HepG2 (cell line): ENCODE data around the gene KIF15. TPM values are rescaled to one million over a fixed set of nuclear protein-coding genes. Genes with fewer than 3 reads are reported as not detected.

Experiments
- ARHGAP35 ChIP-seq: sonication (generic); formaldehyde crosslinking; IDR thresholded peaks from 2 replicates; pipeline ENCODE4 v1.9.0; 2022; ENCODE audit warnings: mild to moderate bottlenecking, inconsistent platforms, moderate library complexity, missing genetic modification reagents, borderline replicate concordance
- CENPT ChIP-seq: sonication (generic); formaldehyde crosslinking; IDR thresholded peaks from 2 replicates; pipeline ENCODE4 v1.8.0; 2022; ENCODE audit warnings: low read depth, mild to moderate bottlenecking, moderate library complexity, missing genetic modification reagents
- CREB3 ChIP-seq: sonication (generic); formaldehyde crosslinking; IDR thresholded peaks from 2 replicates; pipeline ENCODE4 v1.5.0; 2020; ENCODE audit warnings: missing genetic modification reagents
- DNMT3B ChIP-seq: conservative IDR thresholded peaks from 2 replicates; pipeline ENCODE4 v1.6.1; 2016; ENCODE audit warnings: missing biosample characterization, control low read depth
- DPF2 ChIP-seq: sonication (generic); formaldehyde crosslinking; IDR thresholded peaks from 2 replicates; pipeline ENCODE4 v1.4.0; 2020; ENCODE audit warnings: mild to moderate bottlenecking, low read depth, missing genetic modification reagents, borderline replicate concordance
- KLF9 ChIP-seq: IDR thresholded peaks from 2 replicates; pipeline ENCODE4 v1.6.1; 2016; ENCODE audit warnings: low read depth
- KMT2A ChIP-seq: sonication (generic); formaldehyde crosslinking; IDR thresholded peaks from 2 replicates; pipeline ENCODE4 v1.4.0; 2020; ENCODE audit warnings: missing genetic modification reagents
- LRRFIP1 ChIP-seq: sonication (generic); formaldehyde crosslinking; conservative IDR thresholded peaks from 2 replicates; pipeline ENCODE4 v1.4.0; 2020; ENCODE audit warnings: missing genetic modification reagents
- MED13 ChIP-seq: sonication (generic); formaldehyde crosslinking; IDR thresholded peaks from 2 replicates; pipeline ENCODE4 v1.5.0; 2020; ENCODE audit warnings: missing genetic modification reagents
- NCOA5 ChIP-seq: sonication (generic); formaldehyde crosslinking; IDR thresholded peaks from 2 replicates; pipeline ENCODE4 v1.4.0; 2020; ENCODE audit warnings: missing genetic modification reagents
- NR1H2 ChIP-seq: sonication (generic); formaldehyde crosslinking; IDR thresholded peaks from 2 replicates; pipeline ENCODE4 v1.8.1; 2022; ENCODE audit warnings: low read depth, missing genetic modification reagents, borderline replicate concordance
- SP1 ChIP-seq, 2 experiments: fragments of 450-650 bp in 1 of 2; sonication (generic) in 1 of 2; formaldehyde crosslinking in 1 of 2; IDR thresholded peaks; 2 replicates each; pipeline versions ENCODE4 v1.4.0 to v1.6.1; 2016 to 2020; ENCODE audit warnings: missing genetic modification reagents in 1 of 2
- ZBTB1 ChIP-seq: sonication (generic); formaldehyde crosslinking; IDR thresholded peaks from 2 replicates; pipeline ENCODE4 v1.4.0; 2020; ENCODE audit warnings: missing genetic modification reagents, borderline replicate concordance
- ZBTB8A ChIP-seq: sonication (generic); formaldehyde crosslinking; IDR thresholded peaks from 2 replicates; pipeline ENCODE4 v1.4.0; 2020; ENCODE audit warnings: mild to moderate bottlenecking, low read depth, missing genetic modification reagents, borderline replicate concordance
- ZMYM3 ChIP-seq: sonication (generic); formaldehyde crosslinking; IDR thresholded peaks from 2 replicates; pipeline ENCODE4 v1.5.1; 2020; ENCODE audit warnings: mild to moderate bottlenecking, missing genetic modification reagents
- ZNF292 ChIP-seq: sonication (generic); formaldehyde crosslinking; IDR thresholded peaks from 2 replicates; pipeline ENCODE4 v1.8.1; 2022; ENCODE audit warnings: mild to moderate bottlenecking, low read depth, missing genetic modification reagents, borderline replicate concordance
- ZNF329 ChIP-seq: sonication (generic); formaldehyde crosslinking; IDR thresholded peaks from 2 replicates; pipeline ENCODE4 v1.9.0; 2021; ENCODE audit warnings: low read depth, mild to moderate bottlenecking, missing genetic modification reagents
- ZNF451 ChIP-seq: sonication (generic); formaldehyde crosslinking; IDR thresholded peaks from 2 replicates; pipeline ENCODE4 v1.5.0; 2020; ENCODE audit warnings: mild to moderate bottlenecking, missing genetic modification reagents
- ZNF552 ChIP-seq: sonication (generic); formaldehyde crosslinking; IDR thresholded peaks from 2 replicates; pipeline ENCODE4 v1.9.0; 2022; ENCODE audit warnings: missing genetic modification reagents, mild to moderate bottlenecking, borderline replicate concordance
- ZNF562 ChIP-seq: sonication (generic); formaldehyde crosslinking; IDR thresholded peaks from 2 replicates; pipeline ENCODE4 v1.8.0; 2022; ENCODE audit warnings: missing genetic modification reagents, borderline replicate concordance
- ZNF598 ChIP-seq: sonication (generic); formaldehyde crosslinking; IDR thresholded peaks from 2 replicates; pipeline ENCODE4 v1.5.1; 2020; ENCODE audit warnings: mild to moderate bottlenecking, missing genetic modification reagents, borderline replicate concordance
- ZNF75D ChIP-seq: sonication (generic); formaldehyde crosslinking; IDR thresholded peaks from 2 replicates; pipeline ENCODE4 v1.8.1; 2023; ENCODE audit warnings: missing genetic modification reagents, mild to moderate bottlenecking, borderline replicate concordance
- ZNF850 ChIP-seq: sonication (generic); formaldehyde crosslinking; conservative IDR thresholded peaks from 2 replicates; pipeline ENCODE4 v1.9.0; 2021; ENCODE audit warnings: mild to moderate bottlenecking, missing genetic modification reagents
- polyA plus RNA-seq, 8 experiments: library from polyadenylated mRNA; depleted of rRNA in 3 of 8; stranded (reverse) in 7 of 8; unstranded in 1 of 8; fragments of >200 nt; fragmentation: Illumina TruSeq in 4 of 8; extraction: Trizol in 4 of 8; gene quantifications; 2 replicates each; pipeline versions ENCODE4 v1.2.1 to v1.2.3, GENCODE V29; 2011 to 2016; ENCODE audit warnings: low read depth in 4 of 8, missing spikeins in 1 of 8, mixed read lengths in 1 of 8; ENCODE audit not compliant: insufficient read depth in 1 of 8
- total RNA-seq, 5 experiments: library from RNA; depleted of rRNA; stranded (reverse); fragments of >200 nt; fragmentation: Illumina TruSeq; extraction: Trizol; gene quantifications; 2 replicates each; pipeline ENCODE4 v1.2.3, GENCODE V29; 2016; ENCODE audit warnings: low read depth in 1 of 5
- TF ChIP-seq, protein P1 (sequence below): sonication (generic); formaldehyde crosslinking; IDR thresholded peaks from 2 replicates; pipeline ENCODE4 v1.4.0; 2020; ENCODE audit warnings: missing genetic modification reagents
- TF ChIP-seq, protein P2 (sequence below): sonication (generic); formaldehyde crosslinking; conservative IDR thresholded peaks from 2 replicates; pipeline ENCODE4 v1.4.0; 2020; ENCODE audit warnings: missing genetic modification reagents

KIF15 gene
- total and polyA plus RNA-seq, 2 of the 13 experiments (the other 11 are each of a cell fraction or from before 2014, with no cell fraction given) = 4.8 to 33.8 TPM

- TF ChIP-seq CREB3 (CRISPR knock-in tag) (peak; percentile 89; the same call in 1 of the 2 replicates), NCOA5 (CRISPR knock-in tag) (no peak), ZBTB8A (no peak), ZBTB1 (0 out of 2 replicates have a peak, but pooled peaks have one; percentile 39), NR1H2 (CRISPR knock-in tag) (no peak), ZNF75D (CRISPR knock-in tag) (no peak; the same call in 1 of the 2 replicates), KLF9 (no peak), ZNF598 (no peak; the same call in 1 of the 2 replicates), DNMT3B (no peak), MED13 (no peak), ARHGAP35 (CRISPR knock-in tag) (peak; percentile 79; the same call in 1 of the 2 replicates), CENPT (CRISPR knock-in tag) (no peak), ZNF329 (no peak), ZNF292 (CRISPR knock-in tag) (peak; percentile 97), ZMYM3 (peak; percentile 73), ZNF552 (CRISPR knock-in tag) (peak; percentile 79), SP1 (IDR thresholded peaks at IDR 0.05) (no peak), SP1 (CRISPR knock-in tag; IDR thresholded peaks at IDR 0.05) (peak; percentile 75), ZNF451 (CRISPR knock-in tag) (peak; percentile 49; the same call in 1 of the 2 replicates), KMT2A (CRISPR knock-in tag) (peak; percentile 96), LRRFIP1 (CRISPR knock-in tag) (no peak), ZNF562 (no peak), DPF2 (CRISPR knock-in tag) (no peak), ZNF850 (CRISPR knock-in tag) (no peak)
- TF ChIP-seq, protein P1, sequence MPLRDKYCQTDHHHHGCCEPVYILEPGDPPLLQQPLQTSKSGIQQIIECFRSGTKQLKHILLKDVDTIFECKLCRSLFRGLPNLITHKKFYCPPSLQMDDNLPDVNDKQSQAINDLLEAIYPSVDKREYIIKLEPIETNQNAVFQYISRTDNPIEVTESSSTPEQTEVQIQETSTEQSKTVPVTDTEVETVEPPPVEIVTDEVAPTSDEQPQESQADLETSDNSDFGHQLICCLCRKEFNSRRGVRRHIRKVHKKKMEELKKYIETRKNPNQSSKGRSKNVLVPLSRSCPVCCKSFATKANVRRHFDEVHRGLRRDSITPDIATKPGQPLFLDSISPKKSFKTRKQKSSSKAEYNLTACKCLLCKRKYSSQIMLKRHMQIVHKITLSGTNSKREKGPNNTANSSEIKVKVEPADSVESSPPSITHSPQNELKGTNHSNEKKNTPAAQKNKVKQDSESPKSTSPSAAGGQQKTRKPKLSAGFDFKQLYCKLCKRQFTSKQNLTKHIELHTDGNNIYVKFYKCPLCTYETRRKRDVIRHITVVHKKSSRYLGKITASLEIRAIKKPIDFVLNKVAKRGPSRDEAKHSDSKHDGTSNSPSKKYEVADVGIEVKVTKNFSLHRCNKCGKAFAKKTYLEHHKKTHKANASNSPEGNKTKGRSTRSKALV (CRISPR knock-in tag) = peak; percentile 55; the same call in 1 of the 2 replicates
- TF ChIP-seq, protein P2, sequence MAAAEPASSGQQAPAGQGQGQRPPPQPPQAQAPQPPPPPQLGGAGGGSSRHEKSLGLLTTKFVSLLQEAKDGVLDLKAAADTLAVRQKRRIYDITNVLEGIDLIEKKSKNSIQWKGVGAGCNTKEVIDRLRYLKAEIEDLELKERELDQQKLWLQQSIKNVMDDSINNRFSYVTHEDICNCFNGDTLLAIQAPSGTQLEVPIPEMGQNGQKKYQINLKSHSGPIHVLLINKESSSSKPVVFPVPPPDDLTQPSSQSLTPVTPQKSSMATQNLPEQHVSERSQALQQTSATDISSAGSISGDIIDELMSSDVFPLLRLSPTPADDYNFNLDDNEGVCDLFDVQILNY = no peak; the same call in 1 of the 2 replicates
These were observed 32.1 kb upstream of the KIF15 start, which contains the start of gene ZNF501 (continued) for GRCh38 chr3:44729384-44729910.
